Measurements from ENCODE around the gene NARS2. TPM values are rescaled to one million over a fixed set of nuclear protein-coding genes. Genes with fewer than 3 reads are reported as not detected.
"Not testable (repeated sequence)": the region's sequence is repeated elsewhere in the genome, so short reads cannot be mapped to it uniquely, and the experiment has no call there.

Gene NARS2
- total RNA-seq, 1 donor from 2014 or later, result 10.4 TPM

DNA sequence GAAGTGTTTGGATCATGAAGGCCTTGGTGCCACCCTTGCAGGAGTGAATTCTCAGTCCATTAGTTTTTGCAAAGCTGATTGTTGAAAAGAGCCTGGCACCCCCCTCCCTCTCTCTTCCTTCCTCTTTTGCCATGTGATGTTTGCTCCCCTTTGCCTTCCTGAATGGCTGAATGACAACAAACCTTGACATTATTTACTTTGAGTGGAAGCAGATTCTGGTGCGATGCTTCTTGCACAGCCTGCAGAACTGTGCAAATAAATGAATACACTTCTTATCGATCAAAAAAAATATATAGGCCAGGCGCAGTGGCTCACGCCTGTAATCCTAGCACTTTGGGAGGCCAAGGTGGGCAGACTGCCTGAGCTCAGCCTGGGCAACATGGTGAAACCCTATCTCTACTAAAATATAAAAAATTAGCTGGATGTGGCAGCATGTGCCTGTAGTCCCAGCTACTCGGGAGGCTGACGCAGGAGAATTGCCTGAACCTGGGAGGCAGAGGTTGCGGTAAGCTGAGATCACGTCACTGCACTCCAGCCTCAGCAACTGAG lies 2.0 kb upstream of the NARS2 start:
- no peak for ATAC-seq

DNA sequence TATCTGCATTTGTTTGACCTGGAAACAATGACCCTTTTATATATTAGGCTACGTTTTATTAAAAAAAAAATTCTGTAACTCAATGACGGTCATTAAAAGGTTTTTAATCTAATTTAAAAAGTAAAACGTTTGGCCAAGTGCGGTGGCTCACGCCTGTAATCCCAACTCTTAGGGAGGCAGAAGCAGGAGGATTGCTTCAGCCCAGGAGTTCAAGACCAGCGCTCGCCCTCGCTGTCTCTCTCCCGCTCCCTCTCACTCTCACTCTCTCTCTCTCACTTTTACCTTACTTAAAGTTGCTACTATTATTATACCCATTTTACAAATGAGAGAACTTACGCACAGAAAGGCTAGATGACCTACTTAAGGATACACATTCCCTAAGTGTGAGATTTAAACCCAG lies 814 bp upstream of the NARS2 start:
- no peak for ATAC-seq

DNA sequence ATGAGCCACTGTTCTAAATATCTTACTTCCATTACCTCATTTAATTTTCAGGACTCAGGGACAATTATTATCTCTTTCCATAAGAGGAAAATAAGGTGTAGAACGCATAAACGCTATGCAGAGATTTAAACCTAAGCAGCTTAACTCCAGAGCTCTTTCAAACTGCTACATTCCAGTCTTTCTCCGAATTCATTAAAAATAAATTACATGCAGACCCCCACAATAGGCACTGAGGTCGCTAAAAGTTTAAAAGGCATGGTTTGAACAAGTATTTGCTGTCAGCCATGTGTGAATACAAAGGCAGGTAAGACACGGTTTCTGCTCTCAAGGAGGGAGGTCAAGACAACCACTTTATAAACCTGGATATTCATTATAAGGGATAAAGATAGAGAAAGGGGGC lies 983 bp downstream of the NARS2 start:
- ATAC-seq, result no peak

DNA sequence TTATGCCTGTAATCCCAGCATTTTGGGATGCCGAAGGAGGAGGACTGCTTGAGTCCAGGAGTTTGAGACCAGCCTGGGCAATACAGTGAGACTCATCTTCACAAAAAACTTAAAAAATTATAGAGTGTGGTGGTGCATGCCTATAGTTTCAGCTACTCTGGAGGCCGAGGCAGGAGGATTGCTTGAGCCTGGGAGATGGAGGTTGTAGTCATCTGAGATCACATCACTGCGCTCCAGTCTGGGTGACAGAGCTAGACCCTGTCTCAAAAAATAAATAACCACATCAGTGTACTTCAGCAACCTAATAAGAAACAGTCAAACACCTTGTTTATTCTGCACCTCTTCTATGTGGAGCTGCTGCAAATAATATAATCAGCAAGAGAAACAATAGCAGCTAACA lies 1.4 kb downstream of the NARS2 start:
- no peak for ATAC-seq

DNA sequence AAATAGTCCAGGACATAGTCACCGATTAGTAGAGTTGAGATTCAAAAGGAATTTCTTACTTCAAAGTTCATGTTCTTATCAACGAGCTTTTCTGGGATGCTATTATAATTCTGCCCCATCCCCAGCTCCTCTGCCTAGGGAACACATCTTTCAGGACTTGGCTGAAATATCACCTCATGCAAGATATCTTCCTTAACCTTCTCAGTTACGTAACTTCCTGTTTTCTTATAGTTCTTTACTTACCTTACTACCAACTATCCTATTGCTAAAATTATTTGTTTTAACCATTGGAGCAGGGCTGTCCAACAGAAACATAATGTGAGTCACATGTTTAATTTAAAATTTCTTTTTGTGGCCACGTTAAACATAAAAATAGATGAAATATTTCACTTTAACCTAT lies 2.3 kb downstream of the NARS2 start:
- ATAC-seq, result no peak

DNA sequence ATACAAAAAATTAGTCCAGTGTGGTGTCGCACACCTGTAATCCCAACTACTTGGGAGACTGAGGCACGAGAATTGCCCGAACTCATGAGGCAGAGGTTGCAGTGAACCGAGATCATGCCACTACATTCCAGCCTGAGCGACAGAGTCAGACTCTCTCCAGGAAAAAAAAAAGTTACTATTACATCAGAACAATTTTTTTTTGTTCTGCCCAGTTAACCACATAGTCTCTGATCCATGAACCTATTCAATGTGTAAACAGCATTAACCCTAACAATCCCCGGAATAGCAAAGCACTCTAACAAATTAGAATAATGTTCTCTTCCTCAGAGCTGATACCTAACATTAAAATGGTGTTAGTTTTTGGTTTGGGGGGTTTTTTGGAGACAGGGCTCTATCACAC lies 4.6 kb downstream of the NARS2 start:
- no peak for ATAC-seq

DNA sequence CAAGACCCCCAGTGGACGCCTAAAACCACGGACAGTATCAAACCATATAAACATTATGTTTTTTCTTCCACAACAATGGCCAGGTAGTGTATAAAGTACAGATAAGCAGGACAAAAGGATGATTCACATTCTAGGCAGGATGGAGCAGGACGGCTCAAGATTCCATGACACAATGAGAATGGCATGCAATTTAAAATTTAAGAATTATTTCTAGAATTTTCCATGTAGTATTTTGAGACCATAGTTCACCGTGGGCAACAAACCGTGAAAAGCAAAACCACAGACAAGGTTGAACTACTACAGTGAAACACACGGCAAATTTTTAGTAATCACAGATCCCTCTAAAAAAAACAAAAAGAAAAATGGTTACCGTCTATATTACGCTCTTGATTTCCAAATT lies 7.5 kb downstream of the NARS2 start:
- ATAC-seq, result peak; percentile 35

DNA sequence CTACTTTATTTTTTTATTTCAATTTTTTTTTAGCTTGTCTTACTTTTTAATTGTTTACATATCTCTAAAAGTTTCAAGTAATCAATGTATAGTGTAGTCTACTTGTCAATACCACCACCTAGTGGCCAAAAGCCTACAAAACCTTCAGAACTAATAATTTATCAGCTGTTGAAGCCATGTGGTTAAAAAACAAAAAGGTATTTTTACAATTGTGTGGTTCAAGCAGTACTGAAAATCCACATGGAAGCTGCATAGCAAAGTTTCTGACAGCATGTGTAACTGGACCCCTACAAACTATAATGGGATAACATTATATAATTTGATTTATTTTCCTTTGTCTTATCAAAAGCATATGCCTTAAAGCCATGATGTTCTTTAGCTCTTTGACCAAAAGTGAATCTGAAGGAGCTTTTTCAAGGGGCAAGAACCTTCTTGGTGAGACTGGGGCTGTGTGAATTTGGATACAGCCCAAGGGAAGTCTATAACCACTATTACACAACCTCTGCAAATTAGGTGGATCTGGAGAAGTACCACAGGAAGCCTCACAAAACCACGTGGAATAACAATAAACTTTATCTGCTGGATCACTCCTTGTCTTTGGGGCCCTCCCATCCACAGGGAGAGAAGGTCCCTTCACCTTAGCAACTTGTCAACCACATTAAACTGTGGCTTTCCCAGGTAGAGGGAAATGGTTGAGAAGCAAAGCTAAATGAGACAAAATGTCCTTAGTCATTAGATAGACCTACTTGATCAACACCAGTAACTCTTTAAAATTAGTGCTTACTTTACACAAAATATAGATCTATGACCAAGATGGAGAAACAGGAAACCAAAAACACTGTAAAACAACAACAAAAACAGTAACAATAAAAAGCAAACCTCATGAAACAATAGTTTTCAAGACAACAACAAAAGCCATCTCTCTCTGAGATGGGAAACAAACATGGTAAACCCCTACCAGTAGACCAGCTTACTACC lies 9.9 kb downstream of the NARS2 start:
- ATAC-seq, result peak; percentile 54

DNA sequence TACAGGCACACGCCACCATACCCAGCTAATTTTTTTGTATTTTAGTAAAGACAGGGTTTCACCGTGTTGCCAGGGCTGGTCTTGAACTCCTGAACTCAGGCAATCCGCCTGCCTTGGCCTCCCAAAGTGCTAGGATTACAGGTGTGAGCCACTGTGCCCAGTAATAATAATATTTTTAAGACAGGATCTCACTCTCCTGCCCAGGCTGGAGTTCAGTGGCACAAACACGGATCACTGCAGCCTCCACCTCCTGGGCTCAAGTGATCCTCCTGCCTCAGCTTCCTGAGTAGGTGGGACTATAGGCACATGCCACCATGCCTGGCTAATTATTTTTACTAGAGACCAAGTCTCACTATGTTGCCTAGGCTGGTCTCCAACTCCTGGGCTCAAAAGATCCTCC lies 10.6 kb downstream of the NARS2 start:
- not testable (repeated sequence) for ATAC-seq

DNA sequence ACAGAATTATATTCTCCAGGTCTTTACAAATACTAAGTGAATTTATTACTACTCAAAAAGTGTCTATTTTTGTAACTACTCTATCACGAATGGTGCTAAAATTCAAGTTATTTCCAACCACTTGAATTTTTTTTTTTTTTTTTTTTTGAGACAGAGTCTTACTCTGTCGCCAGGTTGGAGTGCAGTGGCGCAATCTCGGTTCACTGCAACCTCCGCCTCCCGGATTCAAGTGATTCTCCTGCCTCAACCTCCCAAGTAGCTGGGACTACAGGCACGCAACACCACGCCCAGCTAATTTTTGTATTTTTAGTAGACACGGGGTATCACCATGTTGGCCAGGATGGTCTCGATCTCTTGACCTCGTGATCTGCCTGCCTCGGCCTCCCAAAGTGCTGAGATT lies 11.6 kb downstream of the NARS2 start:
- not testable (repeated sequence) for ATAC-seq

DNA sequence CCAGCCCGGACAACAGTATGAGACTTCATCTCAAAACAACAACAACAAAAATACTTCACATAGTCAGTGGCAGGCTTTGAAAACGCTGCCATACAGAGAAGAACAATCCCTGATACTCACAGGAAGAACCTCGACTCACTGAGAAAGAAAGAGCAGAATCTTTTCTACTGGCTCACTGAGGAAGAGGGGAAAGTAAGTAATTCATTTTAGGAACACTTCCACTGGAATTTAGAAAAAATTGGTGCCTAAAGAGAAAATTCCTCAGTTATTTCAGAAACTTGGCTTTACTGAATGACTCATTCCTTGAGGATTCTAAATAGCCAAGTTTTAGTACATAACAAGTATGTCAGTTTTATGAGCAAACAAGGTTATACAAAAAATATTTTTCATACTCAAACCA lies 12.3 kb downstream of the NARS2 start:
- no peak for ATAC-seq

DNA sequence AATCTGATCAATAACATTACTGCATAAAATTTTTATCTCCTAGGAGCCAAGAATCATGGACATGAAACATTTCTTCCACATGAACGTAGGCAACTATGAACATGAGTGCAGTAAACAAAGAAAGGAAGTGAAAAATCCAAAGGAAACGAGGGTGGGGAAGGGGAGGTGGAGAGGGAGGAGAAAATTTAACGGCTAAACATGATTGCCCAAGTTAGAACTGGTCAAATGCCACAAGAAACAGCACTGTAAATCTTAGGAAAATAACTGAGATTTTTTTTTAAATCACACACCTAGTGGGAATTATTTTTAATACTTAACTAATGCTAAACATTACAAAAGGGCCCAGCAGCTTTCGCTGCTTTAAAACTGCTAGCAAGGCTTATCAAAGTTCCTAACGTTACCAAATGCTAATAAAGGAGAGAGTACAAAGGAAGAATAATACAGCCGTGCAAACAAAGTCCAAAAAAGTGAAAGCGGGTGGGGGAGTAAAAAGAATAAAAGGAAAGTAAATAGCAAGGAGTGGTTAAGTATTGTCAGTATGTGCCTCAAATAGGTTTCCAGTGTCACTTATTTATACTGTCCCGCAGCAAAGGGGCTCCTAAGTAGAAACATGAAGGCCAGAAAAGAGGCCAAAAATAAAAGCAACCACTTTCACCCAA lies 13.7 kb downstream of the NARS2 start:
- ATAC-seq, result no peak

DNA sequence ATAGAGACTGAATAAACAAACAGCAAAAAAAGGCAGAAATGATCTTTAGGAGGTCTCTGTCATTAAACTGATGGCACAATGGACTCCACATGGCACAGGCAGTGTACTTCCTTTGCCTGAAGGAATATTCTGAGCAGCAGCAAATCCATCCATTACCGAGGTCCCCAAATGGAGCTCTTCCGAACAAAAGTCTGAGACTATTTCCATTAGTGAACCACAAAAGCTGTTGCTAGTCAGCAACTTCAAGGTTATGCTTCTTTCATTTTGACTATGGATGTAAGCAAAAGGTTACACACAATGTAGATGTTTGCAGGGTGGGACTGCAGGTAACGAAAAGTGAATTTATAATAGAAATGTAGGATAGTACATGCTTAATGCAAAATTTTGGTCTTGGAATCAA lies 14.5 kb downstream of the NARS2 start:
- no peak for ATAC-seq

DNA sequence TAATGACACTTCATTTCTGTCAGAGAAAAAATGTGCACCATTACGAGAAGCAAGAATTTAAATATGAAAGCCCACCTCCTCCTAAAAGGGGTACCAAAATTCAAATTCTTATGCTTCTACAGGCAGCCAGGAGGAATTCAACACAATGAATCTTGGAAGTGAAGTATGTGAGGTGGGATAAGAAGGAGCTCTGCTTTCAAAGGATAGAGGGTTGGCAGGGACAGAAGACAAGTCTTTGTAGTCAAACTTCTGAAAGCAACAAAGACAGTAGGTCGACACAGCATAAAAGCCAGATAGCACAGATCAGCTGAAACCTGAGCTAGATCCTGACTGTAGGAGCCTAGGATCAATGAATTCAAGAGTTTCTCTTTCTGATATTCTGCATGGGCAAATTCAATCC lies 17.4 kb downstream of the NARS2 start:
- no peak for ATAC-seq

DNA sequence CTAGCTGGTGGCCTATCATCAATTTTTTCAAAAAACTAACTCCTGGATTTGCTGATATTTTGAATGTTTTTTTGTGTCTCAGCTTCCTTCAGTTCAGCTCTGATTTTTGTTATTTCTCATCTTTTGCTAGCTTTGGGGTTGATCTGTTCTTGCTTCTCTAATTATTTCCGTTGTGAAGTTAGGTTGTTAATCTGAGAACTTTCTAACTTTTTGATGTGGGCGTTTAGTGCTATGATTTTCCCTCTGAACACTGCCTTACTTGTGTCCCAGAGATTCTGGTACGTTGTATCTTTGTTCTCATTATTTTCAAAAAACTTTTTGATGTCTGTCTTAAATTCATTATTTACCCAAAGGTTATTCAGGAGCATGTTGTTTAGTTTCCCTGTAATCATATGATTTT lies 19.1 kb downstream of the NARS2 start:
- ATAC-seq, result no peak

DNA sequence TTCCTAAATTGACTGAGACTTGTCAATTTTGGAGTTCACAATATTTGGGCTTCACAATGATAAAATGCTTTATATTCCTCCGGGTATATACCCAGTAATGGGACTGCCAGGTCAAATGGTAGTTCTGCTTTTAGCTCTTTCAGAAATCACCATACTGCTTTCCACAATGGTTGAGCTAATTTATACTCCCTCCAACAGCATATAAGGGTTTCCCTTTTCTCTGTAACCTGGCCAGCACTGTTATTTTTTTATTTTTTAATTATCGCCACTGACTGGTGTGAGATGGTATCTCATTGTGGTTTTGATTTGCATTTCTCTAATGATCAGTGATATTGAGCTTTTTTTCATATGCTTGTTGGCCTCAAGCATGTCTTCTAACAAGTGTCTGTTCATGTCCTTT lies 21.8 kb downstream of the NARS2 start:
- ATAC-seq, result no peak

DNA sequence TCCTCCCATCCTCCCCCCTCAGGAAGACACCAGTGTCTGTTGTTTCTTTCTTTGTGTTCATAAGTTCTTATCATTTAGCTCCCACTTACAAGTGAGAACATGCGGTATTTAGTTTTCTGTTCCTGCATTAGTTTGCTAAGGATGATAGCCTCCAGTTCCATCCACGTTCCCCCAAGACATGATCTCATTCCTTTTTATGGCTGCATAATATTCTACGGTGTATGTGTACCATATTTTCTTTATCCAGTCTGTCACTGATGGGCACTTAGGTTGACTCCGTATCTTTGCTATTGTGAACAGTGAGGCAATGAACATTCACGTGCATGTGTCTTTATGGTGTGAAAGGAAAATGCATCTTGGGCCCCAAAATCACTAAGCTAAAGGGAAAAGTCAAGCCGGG lies 22.5 kb downstream of the NARS2 start:
- not testable (repeated sequence) for ATAC-seq

DNA sequence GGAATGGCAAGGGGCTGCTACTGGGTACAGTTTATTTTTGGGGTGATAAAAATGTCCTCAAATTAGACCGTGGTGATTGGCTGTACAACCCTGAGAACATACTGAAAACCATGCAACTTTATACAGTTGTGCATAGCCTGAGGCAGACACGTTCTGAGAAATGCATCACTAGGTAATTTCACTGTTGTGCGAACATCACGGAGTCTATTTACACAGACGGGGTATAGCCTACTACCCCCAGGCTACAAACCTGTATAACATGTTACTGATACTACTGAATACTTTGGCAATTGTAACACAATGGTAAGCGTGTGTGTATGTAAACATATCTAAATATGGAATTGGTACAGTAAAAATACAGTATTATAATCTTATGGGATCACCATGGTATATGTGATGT lies 23.6 kb downstream of the NARS2 start:
- ATAC-seq, result no peak

DNA sequence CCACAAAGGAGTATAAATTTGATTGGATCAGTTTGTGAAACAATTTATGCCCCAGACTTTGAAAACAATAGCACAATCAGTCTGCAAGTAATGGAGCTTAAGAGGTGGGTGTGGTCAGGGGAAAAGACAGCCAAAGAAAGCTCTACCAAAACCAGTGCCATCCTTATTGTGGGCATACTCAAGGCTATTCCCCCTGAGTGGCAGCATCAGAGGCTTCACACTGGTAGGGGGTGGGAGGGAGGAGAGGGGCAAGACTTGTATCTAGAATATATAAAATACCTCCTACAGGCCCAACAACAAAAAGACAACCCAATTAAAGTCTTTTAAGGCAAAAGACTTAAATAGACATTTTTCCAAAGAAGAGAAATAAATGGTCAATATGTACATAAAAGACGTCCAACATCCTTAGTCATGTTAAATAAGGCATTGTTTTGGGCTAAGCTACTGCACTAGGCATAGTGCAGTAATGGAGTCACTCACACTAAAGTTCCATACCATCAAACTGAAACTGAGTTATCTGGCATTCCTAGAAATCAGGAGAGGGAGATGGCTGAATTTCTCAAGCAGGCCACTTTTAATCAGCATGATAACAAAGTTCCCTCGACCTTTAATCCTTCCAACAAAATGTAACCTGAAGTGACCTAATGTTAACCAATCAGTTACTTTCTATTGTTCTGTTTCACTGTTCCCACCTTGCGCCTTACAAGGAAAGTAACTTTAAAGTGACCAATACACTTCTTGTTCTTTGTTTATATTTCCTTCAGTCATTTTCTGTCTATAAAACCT lies 24.8 kb downstream of the NARS2 start:
- ATAC-seq, result no peak

DNA sequence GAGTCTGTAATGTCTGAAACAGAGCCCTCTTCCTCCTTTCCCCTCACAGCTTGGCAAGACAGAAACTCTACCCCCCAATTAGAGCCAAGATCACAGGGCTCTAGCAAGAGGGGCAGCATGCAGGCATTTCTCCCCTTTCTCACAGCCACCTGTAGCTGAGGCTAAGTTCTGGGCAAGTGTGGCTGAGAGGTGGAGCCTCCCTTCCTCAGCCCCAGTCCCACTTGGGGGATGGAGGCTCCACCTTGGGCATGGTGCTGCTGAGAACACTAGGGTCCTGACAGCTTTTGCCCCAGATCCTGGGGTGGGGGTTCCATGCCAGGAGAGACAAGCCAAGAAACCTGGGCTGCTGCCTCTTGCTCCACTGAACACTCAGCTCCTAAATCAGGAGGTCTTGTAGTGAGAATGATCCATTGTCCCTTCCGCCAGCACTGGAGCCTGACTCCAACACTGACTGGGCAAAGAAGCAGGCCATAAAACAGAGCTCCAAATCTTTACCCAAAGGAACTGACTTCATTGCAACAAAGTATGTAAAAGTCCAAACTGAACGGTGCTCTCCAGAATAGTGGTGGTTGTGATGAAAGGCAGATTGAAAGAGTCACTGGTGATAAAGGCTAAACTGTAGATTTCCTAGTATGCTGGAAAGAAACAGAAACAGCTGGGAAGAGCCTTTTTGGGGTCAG lies 25.6 kb downstream of the NARS2 start:
- ATAC-seq, result no peak

DNA sequence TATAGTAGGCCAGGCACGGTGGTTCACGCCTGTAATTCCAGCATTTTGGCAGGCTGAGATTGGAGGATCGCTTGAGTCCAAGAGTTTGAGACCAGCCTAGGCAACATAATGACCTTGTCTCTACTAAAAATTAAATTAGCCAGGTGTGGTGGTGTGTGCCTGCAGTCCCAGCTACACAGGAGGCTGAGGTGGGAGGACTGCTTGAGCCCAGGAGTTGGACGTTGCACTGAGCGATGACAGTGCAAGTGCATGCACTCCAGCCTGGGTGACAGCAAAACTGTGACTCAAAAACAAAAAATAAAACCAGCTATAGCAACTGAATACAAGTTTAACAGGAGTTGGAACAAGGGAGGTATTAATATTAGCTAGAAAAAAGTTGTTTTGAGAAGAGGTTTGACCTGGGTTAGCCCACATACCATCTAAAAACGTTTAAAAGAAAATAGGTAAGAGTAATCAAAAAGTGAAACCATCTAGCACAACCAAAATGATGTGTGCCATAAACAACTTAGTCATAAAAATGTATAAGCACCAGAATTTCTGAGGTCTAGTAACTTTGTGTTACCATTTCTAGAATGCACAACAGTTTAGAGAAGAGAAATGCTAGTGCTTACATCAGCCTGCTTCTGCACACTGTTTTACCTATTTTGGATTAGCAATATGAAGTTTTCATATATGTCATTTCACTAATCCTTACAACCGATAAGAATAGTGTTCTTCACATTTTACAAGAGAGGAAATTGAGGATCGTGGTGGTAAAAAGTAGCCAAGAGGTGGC lies 26.5 kb downstream of the NARS2 start:
- ATAC-seq, result no peak

DNA sequence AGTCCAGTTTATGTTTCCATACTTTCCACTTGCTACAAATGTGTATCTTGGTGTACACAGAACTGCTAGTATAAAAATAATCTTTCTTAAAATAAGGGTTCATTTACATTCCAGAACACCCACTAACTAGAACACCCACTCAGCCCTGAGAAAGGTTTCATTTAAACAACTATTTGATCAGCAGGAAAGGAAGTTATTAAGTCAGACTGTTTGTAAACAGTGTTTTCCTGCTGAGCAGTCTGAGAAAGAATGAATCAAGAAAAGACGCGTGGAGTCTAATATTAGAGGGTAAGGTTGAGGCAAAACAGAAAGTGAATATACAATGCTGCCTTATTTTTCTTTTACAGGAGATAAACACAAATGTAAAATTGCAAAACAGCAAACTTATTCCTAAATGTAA lies 32.7 kb downstream of the NARS2 start:
- no peak for ATAC-seq

Data from esophagus mucosa (tissue), 1 donor.